ENCODE results near the gene TPCN1. TPM values are rescaled to one million over a fixed set of nuclear protein-coding genes. Genes with fewer than 3 reads are reported as not detected.

Gene TPCN1
- total and polyA plus RNA-seq, 2 of the 8 experiments (the other 6 are each of a cell fraction or from before 2014, with no cell fraction given), result 14.9 to 21.4 TPM

GRCh38 chr12:113227686-113228391 lies 6.6 kb downstream of the TPCN1 start (continued):
- no peak for TF ChIP-seq CHD7 (IDR thresholded peaks at IDR 0.05; ENCODE audit: insufficient replicate concordance, low read length)
- no peak for TF ChIP-seq SAP30 (IDR thresholded peaks at IDR 0.05; ENCODE audit: insufficient read depth, insufficient replicate concordance, low read length)
- no peak for TF ChIP-seq RXRA (IDR thresholded peaks at IDR 0.05; ENCODE audit: insufficient read depth, low read depth, low read length)
- no peak for TF ChIP-seq GTF2F1 (IDR thresholded peaks at IDR 0.05; ENCODE audit: borderline replicate concordance, low read depth, low read length)
- TF ChIP-seq SP1 (IDR thresholded peaks at IDR 0.05; ENCODE audit: low read depth, low read length), result no peak
- TF ChIP-seq CHD2 (IDR thresholded peaks at IDR 0.05; ENCODE audit: low read length), result no peak
- TF ChIP-seq TCF12 (IDR thresholded peaks at IDR 0.05; ENCODE audit: low read depth, low read length), result no peak

Data from H1 (cell line).